Uterus (tissue), 2 donors: ENCODE measurements around the gene HIVEP3.

Experiments
- POLR2A ChIP-seq, 2 donors: fragments of 450-650 bp; IDR thresholded peaks; one replicate each; pipeline ENCODE4 v1.6.1; 2016; ENCODE audit warnings: antibody characterized with exemption in 2 of 2, mild to moderate bottlenecking in 1 of 2, moderate library complexity in 1 of 2
- TF ChIP-seq, protein P1 (sequence below), 4 experiments: fragments of 200-600 bp in 2 of 4; fragments of 450-650 bp in 2 of 4; sonication (generic) in 2 of 4; IDR thresholded peaks; one replicate each; pipeline ENCODE4 v1.5.1; 2016 to 2019; ENCODE audit warnings: antibody characterized with exemption in 4 of 4, mild to moderate bottlenecking in 2 of 4, moderate library complexity in 1 of 4

DNA sequence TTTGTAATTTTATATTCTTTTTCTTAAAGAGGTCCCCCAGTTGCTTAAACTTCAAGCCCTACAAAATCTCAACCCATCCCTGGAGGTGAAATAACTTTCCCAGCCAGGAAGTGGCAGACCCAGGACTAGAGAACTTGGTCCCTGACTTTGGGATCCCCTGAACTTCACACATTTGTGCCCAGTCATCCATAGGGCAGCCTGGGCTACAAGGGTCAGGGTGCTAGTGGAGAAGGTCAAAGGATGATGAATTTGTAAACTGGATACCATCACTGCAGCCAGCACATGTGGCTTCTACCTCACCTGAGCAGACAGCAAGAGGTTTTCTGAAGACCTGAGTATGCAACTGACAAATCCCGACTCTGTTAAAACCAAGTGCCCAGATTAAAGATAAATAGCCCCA, 31.4 kb downstream of the HIVEP3 start:
- TF ChIP-seq, protein P1, sequence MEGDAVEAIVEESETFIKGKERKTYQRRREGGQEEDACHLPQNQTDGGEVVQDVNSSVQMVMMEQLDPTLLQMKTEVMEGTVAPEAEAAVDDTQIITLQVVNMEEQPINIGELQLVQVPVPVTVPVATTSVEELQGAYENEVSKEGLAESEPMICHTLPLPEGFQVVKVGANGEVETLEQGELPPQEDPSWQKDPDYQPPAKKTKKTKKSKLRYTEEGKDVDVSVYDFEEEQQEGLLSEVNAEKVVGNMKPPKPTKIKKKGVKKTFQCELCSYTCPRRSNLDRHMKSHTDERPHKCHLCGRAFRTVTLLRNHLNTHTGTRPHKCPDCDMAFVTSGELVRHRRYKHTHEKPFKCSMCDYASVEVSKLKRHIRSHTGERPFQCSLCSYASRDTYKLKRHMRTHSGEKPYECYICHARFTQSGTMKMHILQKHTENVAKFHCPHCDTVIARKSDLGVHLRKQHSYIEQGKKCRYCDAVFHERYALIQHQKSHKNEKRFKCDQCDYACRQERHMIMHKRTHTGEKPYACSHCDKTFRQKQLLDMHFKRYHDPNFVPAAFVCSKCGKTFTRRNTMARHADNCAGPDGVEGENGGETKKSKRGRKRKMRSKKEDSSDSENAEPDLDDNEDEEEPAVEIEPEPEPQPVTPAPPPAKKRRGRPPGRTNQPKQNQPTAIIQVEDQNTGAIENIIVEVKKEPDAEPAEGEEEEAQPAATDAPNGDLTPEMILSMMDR (IDR thresholded peaks at IDR 0.05), result no peak
- no peak for TF ChIP-seq POLR2A (IDR thresholded peaks at IDR 0.05)
